Stimulated activated CD4-positive, alpha-beta T cell treated with anti-CD3 and anti-CD28 coated beads, Interleukin-4, amount 100 ng/mL, for 4 hours (primary cell): ENCODE data around the gene CCNL1.
"Not testable (repeated sequence)": the region's sequence is repeated elsewhere in the genome, so short reads cannot be mapped to it uniquely, and the experiment has no call there.

Experiments used
- DNase-seq, 2 experiments: peaks; one replicate each; pipeline ENCODE4 v3.0.0-alpha.2; 2020

Gene CCNL1

DNA sequence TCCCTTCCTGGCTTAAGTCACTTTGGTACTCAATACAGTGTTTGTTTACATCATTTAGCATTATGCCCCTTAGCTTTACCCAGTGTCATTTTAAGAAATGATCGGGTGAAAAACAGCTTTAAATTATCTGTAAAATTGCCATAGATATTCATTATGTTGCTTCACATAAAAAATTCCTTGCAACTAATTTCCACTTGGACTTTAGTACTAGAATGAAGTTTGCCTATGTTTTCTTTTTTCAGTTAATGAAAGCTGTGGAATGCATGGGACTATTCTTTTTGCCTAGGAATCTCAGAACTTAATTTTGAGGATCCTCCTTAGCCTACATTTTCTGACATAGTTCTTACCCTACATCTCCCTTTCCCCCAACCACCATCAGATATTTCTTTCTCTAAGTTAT lies 38.4 kb downstream of the CCNL1 start:
- no peak for DNase-seq

DNA sequence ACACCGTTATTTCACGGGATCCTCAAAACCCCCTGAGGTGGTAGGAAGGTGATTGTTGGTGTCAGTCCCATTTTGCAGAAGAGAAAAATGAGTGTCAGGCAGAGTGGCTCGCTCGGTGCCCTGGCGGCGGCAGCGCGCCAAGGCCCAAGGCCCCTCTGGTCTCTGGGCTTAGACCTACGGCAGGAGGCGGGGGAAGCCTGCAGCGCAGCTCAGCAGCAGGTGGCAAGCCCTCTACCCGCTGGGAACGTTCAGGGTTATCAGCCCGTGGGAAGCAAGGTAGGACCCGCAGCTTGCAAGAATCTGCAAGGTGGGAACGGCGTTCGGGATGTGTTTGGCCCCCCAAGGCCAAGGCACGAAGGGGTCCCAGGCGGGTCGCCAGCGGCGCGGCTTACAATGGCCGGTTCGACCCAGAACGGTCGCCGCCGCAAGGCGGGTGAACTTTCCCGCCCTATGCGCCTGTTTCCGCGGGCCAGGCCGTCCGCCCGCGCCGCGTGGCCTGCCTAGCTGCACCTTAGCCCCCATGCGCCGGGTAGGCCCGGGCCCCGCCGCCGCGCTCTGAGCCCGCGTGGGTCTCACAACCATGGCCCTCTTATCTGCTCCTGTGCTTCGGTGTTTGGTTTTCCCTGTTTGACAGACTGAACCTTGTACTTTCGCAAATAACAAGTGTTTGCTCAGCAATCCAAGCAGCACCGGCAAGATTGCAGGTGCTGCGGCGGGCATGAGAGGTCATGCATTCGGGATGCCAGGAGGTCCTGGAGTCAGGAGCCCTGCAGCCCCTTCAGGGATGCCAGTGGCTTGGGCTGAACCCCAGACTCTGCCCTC lies 39.7 kb downstream of the CCNL1 start:
- DNase-seq: no peak

DNA sequence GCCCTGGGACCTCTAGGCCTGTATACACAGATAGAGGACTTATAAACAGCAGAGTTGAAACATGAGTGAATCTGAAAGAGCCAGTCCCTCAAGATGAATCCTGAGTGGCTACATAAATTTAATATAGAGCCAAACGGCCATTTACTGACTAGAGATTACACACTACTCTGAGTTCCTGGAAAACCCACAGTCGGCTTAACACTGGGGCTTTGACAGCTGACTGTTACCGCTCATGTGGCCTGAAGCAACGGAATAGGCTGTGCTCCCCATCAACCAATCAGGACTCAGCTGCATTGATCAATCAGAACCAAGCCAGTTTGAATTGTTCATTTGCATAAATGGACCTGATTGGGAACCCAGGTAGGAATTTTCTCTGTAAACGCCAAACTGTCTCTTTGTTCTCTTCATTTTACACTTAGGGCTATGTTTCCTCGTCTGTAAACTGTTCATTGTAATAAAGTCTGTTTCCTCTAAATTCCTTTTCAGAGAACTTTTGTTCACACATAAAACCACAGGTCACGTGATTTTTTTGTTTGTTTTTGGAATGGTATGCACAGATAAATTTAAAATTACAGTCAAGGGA lies 40.5 kb downstream of the CCNL1 start:
- no peak for DNase-seq

DNA sequence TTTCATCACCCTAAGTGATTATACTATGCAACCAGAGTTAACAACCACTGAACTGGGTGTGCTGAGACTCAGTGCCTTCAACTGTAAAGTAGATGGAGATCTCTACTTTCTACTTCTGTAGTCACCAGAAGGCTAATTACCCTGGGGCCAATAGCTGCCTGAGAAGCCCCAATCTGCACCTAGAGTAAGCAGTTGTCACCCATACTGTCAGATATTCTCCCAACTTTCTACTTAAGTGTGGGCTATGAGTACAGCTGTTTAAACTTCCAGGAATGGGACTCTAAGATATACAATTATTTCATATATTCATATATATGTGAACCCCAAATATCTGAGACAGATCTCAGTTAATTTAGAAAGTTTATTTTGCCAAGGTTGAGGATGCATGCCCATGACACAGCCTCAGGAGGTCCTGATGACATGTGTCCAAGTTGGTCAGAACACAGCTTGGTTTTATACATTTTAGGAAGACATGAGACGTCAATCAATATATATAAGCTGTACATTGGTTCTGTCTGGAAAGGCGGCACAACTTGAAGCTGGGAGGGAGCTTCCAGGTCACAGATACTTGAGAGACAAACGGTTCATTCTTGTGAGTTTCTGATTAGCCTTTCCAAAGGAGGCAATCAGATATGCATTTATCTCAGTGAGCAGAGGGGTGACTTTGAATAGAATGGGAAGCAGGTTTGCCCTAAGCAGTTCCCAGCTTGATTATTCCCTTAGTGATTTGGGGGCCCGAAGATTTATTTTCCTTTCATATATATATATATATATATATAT lies 41.9 kb downstream of the CCNL1 start:
- no peak for DNase-seq

DNA sequence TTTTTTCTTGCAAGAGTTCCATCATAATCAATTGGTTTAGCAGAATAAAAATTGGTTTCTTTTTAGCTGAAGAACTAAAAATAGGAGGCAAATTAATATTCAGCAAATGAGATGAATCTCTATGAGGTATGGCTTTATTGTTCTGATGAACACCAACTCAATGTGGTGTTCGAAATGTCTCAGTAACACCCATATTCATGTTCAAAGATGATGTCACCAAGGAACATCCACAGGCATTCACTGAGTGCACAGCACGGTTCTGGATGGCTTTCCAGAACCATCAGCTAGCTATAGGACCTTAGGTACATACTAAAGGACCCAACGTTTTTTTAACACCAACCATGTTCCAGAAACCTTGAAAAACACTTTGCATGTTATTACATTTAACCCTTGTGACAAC lies 42.7 kb downstream of the CCNL1 start:
- DNase-seq: no peak

DNA sequence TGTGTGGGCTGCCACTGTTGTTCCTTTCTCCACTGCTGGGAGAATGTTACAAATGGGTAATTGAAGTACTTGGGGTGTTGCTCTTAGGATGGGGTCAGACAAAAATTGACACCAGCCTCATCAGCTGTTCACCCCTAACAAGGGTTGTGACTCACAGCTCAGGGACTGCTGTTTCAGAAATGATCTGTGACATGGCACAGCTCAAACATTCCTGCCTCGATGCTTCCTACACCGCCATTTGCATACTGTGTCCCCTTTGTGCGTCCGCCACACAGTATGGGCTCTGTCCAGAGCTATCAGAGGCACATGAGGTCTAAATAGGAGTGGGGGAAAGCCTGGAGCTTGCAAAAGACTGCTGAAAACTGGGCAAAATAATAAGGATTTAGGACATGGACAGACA lies 43.9 kb downstream of the CCNL1 start:
- DNase-seq: no peak

DNA sequence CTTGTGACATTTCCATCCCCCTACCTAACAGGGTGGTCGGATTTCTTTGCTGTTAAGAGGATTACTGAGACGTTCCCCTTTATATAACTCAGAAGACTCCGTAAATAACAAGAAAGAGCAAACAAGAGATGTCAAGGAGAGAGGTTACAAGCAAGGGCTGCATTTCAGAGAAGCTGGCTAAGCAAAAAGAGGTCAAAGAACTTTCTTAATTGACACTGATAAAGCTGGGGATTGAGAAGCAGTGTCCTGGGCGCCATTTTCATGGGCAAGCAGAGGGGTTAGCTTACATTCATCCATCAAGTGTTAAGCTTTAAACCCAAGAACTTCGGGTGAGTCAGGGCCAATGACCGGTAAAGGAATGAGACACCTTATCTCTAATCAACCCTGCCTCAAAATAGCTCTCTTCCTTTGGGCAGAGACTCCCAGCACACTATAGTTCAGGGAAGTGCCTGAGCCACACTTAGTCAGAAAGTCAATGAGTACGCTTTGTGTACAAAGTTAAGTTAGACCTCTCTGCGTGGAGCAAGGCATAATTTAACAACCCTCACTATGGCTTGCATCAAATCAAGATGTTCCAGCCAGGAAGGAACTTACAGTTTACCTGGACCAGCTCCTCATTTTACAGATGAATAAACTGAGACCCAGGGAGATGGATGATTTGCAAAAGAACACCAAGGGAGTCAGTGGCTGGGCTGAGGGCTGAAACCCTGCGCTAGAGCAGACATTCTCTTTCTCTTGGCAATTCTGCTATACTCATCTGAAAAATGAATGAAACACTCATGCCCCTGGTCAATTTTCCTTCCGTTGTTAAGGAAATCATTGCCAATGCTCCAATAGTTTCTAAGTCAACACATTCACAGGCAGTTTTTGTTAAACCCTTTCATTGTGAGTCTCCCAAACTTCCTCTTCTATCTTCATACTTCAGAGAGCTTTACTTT lies 44.6 kb downstream of the CCNL1 start:
- no peak for DNase-seq

DNA sequence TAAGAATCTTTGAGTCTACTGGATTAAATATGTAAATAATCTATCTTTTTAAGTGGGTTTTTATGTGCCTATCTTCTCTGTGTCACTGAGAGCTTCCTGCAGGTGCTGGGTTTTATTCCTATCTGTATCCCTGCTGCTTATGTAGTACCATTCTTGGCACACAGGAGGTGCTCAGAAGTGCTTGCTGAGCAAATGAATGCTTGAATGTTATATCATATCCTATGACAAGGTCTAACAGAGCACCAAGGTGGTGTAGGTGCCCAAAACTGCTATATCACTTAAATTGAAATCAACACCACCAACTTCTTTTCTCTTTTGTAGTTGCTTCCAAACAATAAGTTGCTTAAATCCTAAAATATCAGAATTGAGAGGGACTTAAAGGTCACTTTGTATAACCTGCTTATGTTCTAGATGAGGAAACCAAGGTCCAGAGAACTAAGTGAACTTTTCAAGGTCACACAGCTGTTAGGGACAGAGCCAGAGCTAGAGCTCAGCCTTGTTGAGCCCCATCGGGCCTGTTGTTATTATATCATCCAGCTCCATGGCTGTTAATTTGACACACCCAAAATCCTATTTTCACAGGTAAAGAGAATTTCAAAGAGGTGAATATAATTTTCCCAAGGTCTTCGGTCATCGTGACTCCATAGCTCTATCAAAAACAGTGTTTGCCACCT lies 46.0 kb downstream of the CCNL1 start:
- DNase-seq: no peak

DNA sequence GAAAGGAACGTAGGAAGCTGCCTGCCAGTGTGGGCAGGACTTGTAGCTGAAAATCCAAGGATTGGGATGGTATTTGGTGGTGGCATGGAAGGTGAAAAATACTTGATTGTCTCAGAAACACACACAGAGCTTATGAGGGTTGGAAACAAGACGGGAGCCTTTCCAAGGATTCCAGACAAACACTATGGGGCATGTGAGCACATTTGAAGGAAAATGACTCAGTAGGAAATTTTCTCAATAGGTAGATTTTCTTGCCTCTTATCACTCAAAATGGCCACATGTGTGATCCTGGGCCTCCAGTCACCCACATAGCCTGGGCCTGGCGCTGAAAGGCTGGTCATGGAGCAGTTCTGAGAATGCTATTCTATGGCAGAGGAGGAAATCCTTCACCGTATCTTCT lies 47.4 kb downstream of the CCNL1 start:
- no peak for DNase-seq

DNA sequence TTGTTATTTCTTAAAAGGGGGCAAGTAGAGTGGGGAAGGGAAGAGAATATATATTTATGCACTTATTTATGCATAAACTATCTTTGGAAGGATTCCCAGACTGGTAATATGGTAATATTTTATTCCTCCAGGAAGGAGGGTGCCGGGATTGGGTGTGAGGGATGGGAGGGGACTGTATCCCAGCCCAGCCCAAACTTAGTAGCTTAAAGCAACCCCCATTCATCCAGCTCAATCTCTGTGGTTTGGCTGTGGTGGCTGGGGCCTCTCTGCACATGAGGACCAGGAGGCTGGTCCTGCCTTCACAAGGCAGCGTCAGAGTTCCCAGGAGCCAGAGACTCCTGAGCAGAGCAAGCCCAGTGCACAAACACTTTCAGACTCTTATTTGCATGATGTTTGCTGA lies 48.4 kb downstream of the CCNL1 start:
- DNase-seq: no peak

DNA sequence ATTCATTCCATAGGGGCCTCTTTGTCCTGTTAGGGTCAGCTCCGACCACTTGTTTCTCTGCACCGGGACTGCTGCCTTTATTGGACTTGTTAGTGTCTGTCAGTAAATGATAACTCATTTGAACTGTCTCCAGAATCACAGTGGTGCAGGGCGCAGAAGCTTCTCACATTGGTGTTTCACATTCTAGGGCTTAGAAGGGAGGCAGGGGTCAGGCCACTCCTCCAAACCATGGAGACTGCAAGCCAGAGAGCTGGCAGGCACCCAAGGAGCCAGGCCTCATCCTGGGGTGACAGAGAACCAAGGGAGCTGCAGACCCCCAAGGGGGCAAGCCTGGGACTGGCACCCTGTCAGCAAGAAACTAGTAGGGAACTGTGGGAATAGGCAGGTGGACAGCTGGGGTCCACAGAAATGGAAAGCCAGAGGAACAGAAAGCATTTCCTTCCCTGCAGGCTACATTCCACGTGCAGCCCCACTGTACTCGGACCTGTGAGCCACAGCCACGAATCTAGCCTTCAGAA lies 49.1 kb downstream of the CCNL1 start:
- no peak for DNase-seq

DNA sequence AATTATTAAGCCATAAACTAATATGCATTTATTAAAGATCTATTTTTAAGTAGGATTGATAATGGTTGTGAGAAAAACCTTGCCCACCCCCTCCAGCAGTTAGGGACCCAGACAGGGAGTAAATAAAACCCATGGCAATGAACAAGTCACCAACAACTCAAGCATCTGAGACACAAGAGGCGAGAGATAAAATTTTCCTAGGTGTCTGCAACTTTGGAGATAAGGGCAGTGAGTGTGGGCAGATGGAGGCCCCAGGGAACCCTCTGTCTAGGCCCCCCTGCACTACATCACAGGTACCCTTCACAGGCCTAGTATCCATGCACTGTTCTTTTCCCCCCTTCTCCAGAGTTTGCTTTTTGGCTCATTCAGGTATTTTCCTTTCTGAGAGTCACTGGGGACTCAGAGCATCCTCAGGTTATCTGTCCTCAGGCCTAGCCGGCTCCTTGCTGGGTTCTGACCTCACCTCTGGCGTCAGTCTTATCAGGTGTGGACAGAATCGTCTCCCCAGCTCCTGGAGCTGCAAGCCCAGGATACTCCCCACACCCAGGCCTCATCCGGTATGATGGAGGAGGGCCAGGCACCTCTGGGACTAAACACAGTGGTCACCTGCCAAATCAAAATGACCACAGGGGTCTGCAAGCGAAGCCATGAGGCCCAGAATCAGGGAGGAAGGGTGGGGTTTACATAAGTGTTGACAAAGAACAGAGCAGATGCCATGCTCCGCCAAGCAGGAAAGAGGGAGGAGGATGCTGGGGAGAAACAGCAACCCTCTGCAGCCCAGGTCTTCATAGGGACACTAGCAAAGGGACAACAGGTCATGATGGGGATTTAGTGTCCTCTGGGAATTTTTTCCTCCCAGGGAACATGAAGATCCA lies 50.4 kb downstream of the CCNL1 start:
- DNase-seq: no peak

DNA sequence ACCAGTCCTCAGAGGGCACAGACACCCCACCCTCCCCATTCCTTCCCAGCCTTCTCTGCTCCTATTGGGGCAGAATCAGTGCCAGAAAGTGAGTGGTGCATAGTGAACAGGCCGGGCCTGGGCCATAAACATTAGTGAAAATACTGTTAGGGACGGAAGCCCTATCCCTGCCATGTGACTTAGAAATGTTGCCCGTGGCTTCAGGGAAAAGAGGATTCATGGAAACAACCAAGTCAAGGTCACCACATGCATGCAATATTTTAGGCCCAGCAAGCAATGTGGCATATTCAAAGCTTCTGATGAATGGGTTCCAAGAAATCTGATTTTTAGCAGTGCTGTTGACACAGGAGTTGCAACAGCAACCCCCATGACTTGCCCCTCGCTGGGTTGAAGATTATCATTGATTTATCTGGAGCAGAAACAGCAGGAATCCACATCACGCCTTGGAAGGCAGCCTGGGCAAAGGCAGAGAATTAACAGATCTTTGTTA lies 52.3 kb downstream of the CCNL1 start:
- no peak for DNase-seq

DNA sequence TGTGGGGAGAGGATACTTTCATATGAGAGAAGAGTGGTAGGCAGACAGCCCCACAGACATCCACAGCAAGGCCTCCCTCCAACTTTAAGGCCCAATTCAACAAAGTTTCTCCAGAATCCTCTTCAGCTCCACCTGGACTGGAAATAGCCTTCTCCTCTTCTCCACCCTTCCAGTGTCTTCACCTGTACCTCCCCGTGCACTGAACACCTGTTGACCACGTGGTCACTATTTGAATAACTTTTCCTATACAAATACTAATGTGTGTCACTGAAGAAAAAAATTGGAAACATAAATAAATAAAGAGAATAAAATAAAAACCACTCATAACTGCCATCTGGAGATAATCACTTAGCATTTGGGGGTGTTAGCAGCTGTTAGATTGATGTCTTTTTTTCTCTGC lies 52.9 kb downstream of the CCNL1 start:
- DNase-seq: no peak

DNA sequence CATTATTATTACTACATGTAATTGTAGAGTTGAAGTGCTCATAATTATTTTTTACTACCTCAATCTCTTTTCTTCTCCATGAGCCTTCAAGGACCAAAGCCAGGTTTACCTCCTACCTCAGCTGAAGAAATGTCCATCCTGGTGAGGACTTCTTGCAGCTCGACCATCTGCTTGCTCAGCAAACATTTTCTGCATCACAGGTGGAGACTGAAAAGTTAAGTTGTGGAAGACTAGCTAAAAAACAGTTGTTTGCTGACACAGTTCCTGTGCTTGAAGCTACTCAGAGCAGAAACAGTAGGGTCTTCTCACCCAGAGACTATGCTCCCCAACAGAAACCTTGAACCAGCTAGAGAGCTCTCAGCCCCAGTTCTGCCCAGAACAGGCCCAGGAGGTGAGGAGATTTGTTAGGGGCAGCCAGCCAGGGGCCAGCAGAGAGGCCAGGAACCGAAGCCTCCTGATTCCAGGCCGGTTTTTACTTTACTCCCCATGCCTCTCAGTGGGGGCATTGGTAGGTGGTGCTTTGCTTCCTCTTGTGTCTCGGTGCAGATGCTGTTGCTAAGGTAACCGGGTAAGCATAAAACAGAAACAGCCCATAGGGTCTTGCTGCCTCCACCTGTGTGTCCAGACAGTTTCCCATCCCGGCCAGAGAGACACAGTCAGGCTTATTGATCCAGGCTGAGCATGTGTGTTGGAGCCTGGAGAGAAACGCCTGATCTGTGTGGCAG lies 54.9 kb downstream of the CCNL1 start:
- DNase-seq: no peak

DNA sequence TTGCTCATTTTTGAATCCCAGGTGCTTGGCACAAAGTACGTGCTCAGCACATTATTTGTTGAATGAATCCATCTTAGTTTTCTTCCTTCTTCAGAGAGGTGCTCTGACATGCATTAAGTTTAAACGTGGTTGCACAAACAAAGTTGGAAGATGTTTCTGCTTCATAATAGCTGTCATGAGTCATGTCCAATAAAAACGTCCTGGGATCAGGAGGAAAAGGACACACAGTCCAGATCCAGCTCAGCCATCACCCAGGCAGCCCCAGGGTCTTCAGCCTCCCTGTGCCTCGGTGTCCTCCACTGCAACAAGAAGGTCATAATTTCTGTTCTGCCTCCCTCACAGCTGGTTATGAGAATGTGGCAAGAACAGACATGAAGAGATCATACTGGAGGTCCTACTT lies 55.4 kb downstream of the CCNL1 start:
- DNase-seq: no peak

DNA sequence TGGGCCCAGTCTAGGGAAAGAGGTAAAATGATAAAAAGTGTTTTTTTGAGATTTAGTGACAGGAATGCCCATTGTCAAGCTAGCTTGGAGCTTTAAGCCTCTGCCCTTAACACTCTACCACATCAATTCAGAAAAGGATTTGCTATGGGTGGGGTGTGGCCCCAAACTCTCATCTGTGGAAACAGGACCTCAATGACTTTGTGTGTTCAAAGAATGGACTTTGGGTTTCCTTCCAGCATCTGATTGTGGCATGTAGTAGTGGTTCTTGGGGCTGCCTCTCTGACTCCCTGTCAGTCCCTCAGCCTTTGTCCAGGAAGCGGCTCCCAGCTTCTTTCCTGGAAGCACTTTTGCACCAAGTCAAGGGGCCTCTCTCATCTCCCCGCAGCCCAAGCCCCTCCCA lies 56.1 kb downstream of the CCNL1 start:
- DNase-seq: no peak

DNA sequence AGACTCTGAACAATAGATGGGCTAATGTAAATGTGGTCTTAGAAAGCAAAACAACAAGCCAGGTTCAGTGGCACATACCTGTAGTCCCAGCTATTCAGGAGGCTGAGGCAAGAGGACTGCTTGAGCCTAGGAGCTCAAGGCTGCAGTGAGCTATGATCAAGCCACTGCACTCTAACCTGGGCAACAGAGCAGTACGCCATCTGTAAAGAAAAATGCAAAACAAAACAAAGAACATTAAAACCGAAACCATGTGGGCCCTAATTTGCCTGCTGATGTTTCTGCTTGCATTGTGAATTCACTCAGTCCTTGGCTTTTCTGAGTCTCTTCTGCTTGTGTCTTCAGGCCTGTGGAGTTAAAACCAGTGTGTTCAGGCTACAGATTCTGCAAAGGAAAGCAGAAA lies 56.7 kb downstream of the CCNL1 start:
- DNase-seq: no peak

DNA sequence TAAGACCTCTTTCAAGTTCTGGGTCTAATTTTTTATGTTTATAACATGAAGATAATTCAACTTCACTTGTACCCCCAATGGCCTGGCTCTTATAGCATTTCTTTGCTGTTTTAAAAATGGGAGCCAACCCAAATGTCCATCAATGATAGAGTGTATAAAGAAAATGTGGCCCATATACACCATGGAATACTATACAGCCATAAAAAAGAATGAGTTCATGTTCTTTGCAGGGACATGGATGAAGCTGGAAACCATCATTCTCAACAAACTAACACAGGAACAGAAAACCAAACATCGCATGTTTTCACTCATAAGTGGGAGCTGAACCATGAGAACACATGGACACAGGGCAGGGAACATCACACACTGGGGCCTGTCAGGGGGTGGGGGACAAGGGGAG lies 57.4 kb downstream of the CCNL1 start:
- not testable (repeated sequence) for DNase-seq

DNA sequence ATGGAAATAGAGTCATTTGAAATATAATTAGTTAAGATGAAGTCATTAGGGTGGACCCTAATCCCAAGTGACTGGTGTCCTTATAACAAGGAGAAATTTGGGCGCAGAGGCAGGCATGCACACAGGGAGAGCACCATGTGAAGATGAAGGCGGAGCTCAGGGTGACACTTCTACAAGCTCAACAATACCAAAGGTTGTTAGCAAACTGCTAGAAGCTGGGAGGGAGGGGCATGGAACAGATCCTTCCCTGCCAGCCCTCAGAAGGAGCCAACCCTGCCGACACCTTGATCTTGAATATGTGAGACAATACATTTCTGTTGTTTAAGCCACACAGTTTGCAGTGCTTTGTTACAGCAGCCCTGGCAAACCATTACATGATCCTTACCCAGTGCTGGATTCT lies 57.8 kb downstream of the CCNL1 start:
- DNase-seq: no peak
